ENCODE measurements around the gene C1orf185. TPM values are rescaled to one million over a fixed set of nuclear protein-coding genes. Genes with fewer than 3 reads are reported as not detected.

The C1orf185 gene
- total and polyA plus RNA-seq, 11 donors = not detected

GRCh38 chr1:51093581-51093980 lies 8.4 kb upstream of the C1orf185 start:
- H3K36me3 ChIP-seq = no peaks in the 10 kb centered on the region
- no peaks in the 10 kb centered on the region for H3K4me1 ChIP-seq
- peaks cover 0 to 19% (median 0%) of the 10 kb centered on the region in 12 donors for H3K9me3 ChIP-seq
- WGBS, 4 donors = 67 to 76% (median 70%) methylated on average over 1 of the region's 1 CpG
- DNase-seq (no peak), ATAC-seq (no peak)
- no peak overlapping the region for H3K4me3 ChIP-seq
- TF ChIP-seq CTCF (IDR thresholded peaks at IDR 0.05) = no peak
- no peak for TF ChIP-seq POLR2A (IDR thresholded peaks at IDR 0.05)
- H3K27ac ChIP-seq = no peak overlapping the region
- no peaks in the 10 kb centered on the region for H3K27me3 ChIP-seq
- intact Hi-C loops (cut with DNase I) = no loop called here

- Histone ChIP-seq H3K9me3 (peaks cover 0 to 11% (median 0%) of the 10 kb centered on the region in 12 donors), H3K27me3 (no peaks in the 10 kb centered on the region), H3K4me1 (no peaks in the 10 kb centered on the region), H3K4me3 (no peak overlapping the region), H3K36me3 (no peaks in the 10 kb centered on the region), H3K27ac (no peak overlapping the region)
- TF ChIP-seq CTCF (IDR thresholded peaks at IDR 0.05) (no peak), POLR2A (IDR thresholded peaks at IDR 0.05) (no peak)
- DNase-seq (no peak), ATAC-seq (no peak)
- intact Hi-C loops (cut with DNase I) = no loop called here
- 83 to 88% (median 85%) methylated on average over 1 of the region's 1 CpG for WGBS, 4 donors
These were observed 4.9 kb upstream of the C1orf185 start for GRCh38 chr1:51097171-51097570.

GRCh38 chr1:51100264-51100880 lies 1.7 kb upstream of the C1orf185 start:
- DNase-seq = no peak
- no peak overlapping the region for H3K4me3 ChIP-seq
- no peaks in the 10 kb centered on the region for H3K36me3 ChIP-seq
- H3K4me1 ChIP-seq = no peaks in the 10 kb centered on the region
- no peak for ATAC-seq
- no peaks in the 10 kb centered on the region for H3K27me3 ChIP-seq
- H3K9me3 ChIP-seq = peaks cover 0 to 9% (median 0%) of the 10 kb centered on the region in 12 donors
- 69 to 82% (median 75%) methylated on average over 3 of the region's 3 CpGs for WGBS, 4 donors
- no peak overlapping the region for H3K27ac ChIP-seq
- TF ChIP-seq POLR2A (IDR thresholded peaks at IDR 0.05) = no peak
- TF ChIP-seq CTCF (IDR thresholded peaks at IDR 0.05) = no peak
- intact Hi-C loops (cut with DNase I) = no loop called here

- Histone ChIP-seq H3K4me1 (peaks cover 0 to 1% (median 0%) of the 10 kb centered on the region in 12 donors), H3K27ac (no peak overlapping the region), H3K36me3 (no peaks in the 10 kb centered on the region), H3K4me3 (no peak overlapping the region), H3K27me3 (peaks cover 0 to 10% (median 0%) of the 10 kb centered on the region in 9 donors), H3K9me3 (peaks cover 0 to 10% (median 0%) of the 10 kb centered on the region in 12 donors)
- DNase-seq (no peak), ATAC-seq (no peak)
- TF ChIP-seq CTCF (IDR thresholded peaks at IDR 0.05) (no peak), POLR2A (IDR thresholded peaks at IDR 0.05) (no peak)
- WGBS, 4 donors = 84 to 89% (median 87%) methylated on average over 6 of the region's 6 CpGs
- intact Hi-C loops (cut with DNase I) = no loop called here
These were observed 12.1 kb downstream of the C1orf185 start for GRCh38 chr1:51114137-51114536.

Data from heart left ventricle (tissue), 16 donors.